DMS79 treated with DMSO at 0.1 percent for 48 hours (cell line): Measurements from ENCODE around the gene LRPAP1.

Source experiments
- DNase-seq: peaks from one replicate; lab custom pipeline; 2025; lab: John Stamatoyannopoulos, UW

LRPAP1 gene

GRCh38 chr4:3501126-3501824, 30.9 kb downstream of the LRPAP1 start:
- DNase-seq, result no peak

- no peak for DNase-seq
These were observed 31.6 kb downstream of the LRPAP1 start for GRCh38 chr4:3500634-3501101.

GRCh38 chr4:3500111-3500510, 32.1 kb downstream of the LRPAP1 start:
- DNase-seq, result no peak

GRCh38 chr4:3499710-3500109, 32.5 kb downstream of the LRPAP1 start:
- DNase-seq, result no peak

- DNase-seq, result no peak
These were observed 33.2 kb downstream of the LRPAP1 start for GRCh38 chr4:3498901-3499510.

GRCh38 chr4:3498407-3498806, 33.8 kb downstream of the LRPAP1 start:
- DNase-seq, result no peak

- DNase-seq, result no peak
These were observed 34.5 kb downstream of the LRPAP1 start for GRCh38 chr4:3497523-3498389.

- no peak for DNase-seq
These were observed 35.1 kb downstream of the LRPAP1 start for GRCh38 chr4:3497095-3497494.

GRCh38 chr4:3496021-3496420, 36.2 kb downstream of the LRPAP1 start:
- DNase-seq, result no peak

- DNase-seq, result no peak
These were observed 36.8 kb downstream of the LRPAP1 start for GRCh38 chr4:3495204-3495975.

- DNase-seq, result no peak
These were observed 37.8 kb downstream of the LRPAP1 start for GRCh38 chr4:3494462-3494871.

GRCh38 chr4:3493720-3494461, 38.3 kb downstream of the LRPAP1 start:
- DNase-seq, result no peak

GRCh38 chr4:3492741-3493719, 39.2 kb downstream of the LRPAP1 start:
- DNase-seq, result no peak

GRCh38 chr4:3491681-3492405, 40.4 kb downstream of the LRPAP1 start:
- DNase-seq, result no peak

GRCh38 chr4:3489451-3489962, 42.7 kb downstream of the LRPAP1 start:
- no peak for DNase-seq

- DNase-seq, result no peak
These were observed 43.4 kb downstream of the LRPAP1 start for GRCh38 chr4:3488820-3489219.

GRCh38 chr4:3487861-3488260, 44.4 kb downstream of the LRPAP1 start:
- no peak for DNase-seq

GRCh38 chr4:3486541-3487540, 45.4 kb downstream of the LRPAP1 start:
- no peak for DNase-seq
